Nephron progenitor cell (in vitro differentiated cells): Measurements from ENCODE around the gene CASQ1.

ENCODE experiments used
- DNase-seq: peaks from one replicate; pipeline ENCODE4 v3.0.0; 2021
- H3K27ac Mint-ChIP-seq: 2 replicates; pipeline ENCODE4 v1.8.0; 2021; ENCODE audit warnings: mild to moderate bottlenecking, moderate library complexity, mixed read lengths
- H3K27me3 Mint-ChIP-seq: 2 replicates; pipeline ENCODE4 v1.8.0; 2021; ENCODE audit warnings: mild to moderate bottlenecking, low read depth, mixed read lengths; ENCODE audit not compliant: poor library complexity
- H3K36me3 Mint-ChIP-seq: 2 replicates; pipeline ENCODE4 v1.8.0; 2021; ENCODE audit warnings: low read depth, mixed read lengths
- H3K4me1 Mint-ChIP-seq: 2 replicates; pipeline ENCODE4 v1.8.0; 2021; ENCODE audit warnings: mixed read lengths
- H3K4me3 Mint-ChIP-seq: 2 replicates; pipeline ENCODE4 v1.8.0; 2021; ENCODE audit warnings: mild to moderate bottlenecking, moderate library complexity, mixed read lengths
- H3K9me3 Mint-ChIP-seq: 2 replicates; pipeline ENCODE4 v1.8.0; 2021; ENCODE audit warnings: mild to moderate bottlenecking, moderate library complexity, mixed read lengths
- TF ChIP-seq, protein P1 (sequence below): fragments of 200-600 bp; sonication (generic); IDR thresholded peaks from 2 replicates; pipeline ENCODE4 v1.5.0; 2021; ENCODE audit warnings: antibody characterized with exemption

Gene CASQ1

DNA sequence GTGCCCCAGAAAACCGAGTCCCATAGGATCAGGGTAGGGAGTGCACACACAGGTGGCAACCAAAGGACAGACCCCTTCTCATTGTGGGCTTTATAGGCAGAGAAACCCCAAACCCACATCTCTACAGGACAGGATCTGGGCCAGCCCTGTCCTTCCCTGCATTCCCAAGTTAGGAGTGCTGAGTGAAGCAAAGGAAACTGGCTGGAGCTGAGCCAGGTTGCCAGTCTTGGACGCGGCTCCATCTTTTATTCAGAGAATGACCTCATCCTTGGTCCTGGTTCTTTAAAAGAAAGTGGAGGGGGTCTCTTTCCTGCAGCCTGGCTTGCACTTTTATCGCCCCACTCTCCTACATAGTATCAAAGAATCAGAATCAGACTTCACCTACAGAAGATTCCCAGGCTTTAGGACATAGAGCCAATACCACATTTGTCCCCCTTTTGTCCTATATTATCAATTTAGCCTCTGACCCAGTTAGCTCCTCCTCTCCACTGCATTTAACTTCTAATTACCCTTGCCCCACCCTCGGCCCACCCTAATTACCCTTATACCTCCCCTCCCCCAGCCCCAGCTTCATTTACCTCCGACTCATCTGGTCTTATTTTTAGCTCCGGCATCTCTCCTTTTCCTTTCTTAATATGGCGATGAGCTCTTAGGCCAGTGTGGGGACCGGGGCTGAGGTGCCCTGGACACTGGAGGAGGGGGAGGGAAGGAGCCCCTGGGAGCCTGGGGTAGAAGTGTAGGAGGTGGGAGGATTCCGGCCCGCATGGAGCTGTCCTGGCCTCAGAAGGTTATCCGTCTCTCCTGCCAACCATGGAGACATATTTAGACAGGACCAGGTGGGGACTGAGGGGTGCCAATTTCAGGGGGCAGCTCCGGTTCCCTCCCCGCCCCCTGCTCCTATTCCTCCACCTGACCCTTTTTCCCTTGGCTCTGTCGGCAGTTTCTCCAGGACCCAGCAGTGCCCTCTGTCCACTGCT lies at the start of gene CASQ1:
Gene CASQ1 (plus strand): TSS at position 927 of the 977 bp plus-strand sequence. CDS start 177 bp downstream, outside the sequence.
- peaks cover 7% of the 10 kb centered on the region for H3K27me3 Mint-ChIP-seq
- TF ChIP-seq, protein P1, sequence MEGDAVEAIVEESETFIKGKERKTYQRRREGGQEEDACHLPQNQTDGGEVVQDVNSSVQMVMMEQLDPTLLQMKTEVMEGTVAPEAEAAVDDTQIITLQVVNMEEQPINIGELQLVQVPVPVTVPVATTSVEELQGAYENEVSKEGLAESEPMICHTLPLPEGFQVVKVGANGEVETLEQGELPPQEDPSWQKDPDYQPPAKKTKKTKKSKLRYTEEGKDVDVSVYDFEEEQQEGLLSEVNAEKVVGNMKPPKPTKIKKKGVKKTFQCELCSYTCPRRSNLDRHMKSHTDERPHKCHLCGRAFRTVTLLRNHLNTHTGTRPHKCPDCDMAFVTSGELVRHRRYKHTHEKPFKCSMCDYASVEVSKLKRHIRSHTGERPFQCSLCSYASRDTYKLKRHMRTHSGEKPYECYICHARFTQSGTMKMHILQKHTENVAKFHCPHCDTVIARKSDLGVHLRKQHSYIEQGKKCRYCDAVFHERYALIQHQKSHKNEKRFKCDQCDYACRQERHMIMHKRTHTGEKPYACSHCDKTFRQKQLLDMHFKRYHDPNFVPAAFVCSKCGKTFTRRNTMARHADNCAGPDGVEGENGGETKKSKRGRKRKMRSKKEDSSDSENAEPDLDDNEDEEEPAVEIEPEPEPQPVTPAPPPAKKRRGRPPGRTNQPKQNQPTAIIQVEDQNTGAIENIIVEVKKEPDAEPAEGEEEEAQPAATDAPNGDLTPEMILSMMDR, result no peak
- H3K36me3 Mint-ChIP-seq, result no peaks in the 10 kb centered on the region
- no peaks in the 10 kb centered on the region for H3K9me3 Mint-ChIP-seq
- H3K4me1 Mint-ChIP-seq, result peaks cover 43% of the 10 kb centered on the region
- no peak within 1 kb of the TSS for H3K4me3 Mint-ChIP-seq
- H3K27ac Mint-ChIP-seq, result no peak within 1 kb of the TSS
- no peak for DNase-seq

DNA sequence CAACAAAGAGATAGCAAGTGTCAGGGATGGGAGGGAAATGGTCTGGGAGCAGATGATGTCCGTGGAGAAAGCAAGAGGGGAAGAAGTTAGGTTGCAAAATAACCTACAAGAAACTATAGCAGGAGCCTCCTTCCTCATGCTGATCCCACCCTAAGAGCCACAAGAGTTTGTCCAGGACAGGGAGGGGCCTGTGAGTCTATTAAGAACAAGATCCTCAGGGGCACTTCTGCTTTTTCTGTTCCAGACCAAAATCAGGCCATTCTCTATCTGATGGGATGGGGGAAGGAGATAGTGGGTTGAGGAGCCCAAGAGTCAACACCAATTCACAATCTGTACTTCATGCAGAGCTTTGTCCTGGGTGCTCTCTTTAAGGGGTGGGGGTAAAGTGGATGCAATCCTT lies 46.7 kb upstream of the CASQ1 start:
- H3K4me3 Mint-ChIP-seq, result no peak overlapping the region
- no peak for DNase-seq

DNA sequence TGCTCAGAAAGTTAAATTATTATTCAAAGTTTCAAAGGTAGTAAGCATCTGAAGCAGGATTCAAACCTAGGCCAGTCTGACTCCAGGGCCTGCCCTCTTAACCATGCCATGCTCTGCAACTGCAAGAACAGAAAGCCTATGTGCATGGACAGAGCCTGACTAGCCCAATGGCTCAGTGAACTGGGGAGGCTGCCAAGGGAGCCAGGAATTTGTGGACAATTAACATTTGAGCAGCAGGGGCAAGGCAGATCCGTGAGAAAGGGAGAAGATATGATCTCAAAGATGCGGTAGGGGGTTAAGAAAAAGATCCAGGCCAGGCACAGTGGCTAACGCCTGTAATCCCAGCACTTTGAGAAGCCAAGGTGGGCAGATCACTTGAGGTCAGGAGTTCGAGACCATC lies 45.5 kb upstream of the CASQ1 start:
- peak overlapping the region; percentile 41 for H3K27ac Mint-ChIP-seq
- no peaks in the 10 kb centered on the region for H3K9me3 Mint-ChIP-seq
- TF ChIP-seq, protein P1, result no peak
- peaks cover 29% of the 10 kb centered on the region for H3K4me1 Mint-ChIP-seq
- H3K36me3 Mint-ChIP-seq, result peaks cover 21% of the 10 kb centered on the region
- no peak overlapping the region for H3K4me3 Mint-ChIP-seq
- no peak for DNase-seq
- peaks cover 7% of the 10 kb centered on the region for H3K27me3 Mint-ChIP-seq

More for the DNA sequence above, 46.7 kb upstream of the CASQ1 start:
- Mint-ChIP-seq H3K27me3 (peaks cover 7% of the 10 kb centered on the region), H3K36me3 (peaks cover 31% of the 10 kb centered on the region), H3K9me3 (no peaks in the 10 kb centered on the region), H3K4me1 (peaks cover 31% of the 10 kb centered on the region), H3K27ac (no peak overlapping the region)
- TF ChIP-seq, protein P1, result no peak

DNA sequence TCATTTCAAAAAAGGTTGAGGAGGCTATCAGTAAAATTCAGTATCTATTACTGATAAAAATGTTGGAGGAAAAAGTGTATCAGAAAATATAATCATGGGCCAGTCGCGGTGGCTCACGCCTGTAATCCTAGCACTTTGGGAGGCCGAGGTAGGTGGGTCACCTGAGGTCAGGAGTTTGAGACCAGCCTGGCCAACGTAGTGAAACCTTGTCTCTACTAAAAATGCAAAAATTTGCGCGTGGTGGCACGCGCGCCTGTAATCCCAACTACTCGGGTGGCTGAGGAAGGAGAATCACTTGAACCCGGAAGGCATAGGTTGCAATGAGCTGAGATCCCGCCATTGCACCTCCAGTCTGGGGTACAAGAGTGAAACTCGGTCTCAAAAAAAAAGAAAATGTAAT lies 44.3 kb upstream of the CASQ1 start:
- Mint-ChIP-seq H3K4me3 (no peak overlapping the region), H3K27ac (no peak overlapping the region), H3K9me3 (no peaks in the 10 kb centered on the region), H3K27me3 (peaks cover 14% of the 10 kb centered on the region), H3K36me3 (peaks cover 10% of the 10 kb centered on the region), H3K4me1 (peaks cover 17% of the 10 kb centered on the region)
- TF ChIP-seq, protein P1, result no peak
- DNase-seq, result no peak

DNA sequence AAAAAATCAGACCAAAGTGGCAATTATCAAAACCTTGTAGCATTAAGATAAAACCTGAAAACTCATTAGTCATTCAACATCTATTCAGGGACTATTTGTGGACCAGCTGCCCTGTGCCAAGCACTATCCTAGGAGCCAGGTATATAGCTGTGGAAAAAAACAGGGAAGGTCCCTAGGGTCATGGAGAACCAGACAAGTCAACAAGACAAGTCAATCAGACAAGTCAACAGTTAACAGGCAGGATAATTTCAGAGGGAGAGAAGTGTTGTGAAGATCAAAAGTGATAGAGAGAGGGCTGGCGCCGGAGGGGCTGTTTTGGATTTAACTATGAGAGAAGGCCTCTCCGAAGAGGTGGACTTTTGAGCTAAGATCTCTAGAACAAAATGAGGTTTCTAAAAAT lies 42.3 kb upstream of the CASQ1 start:
- H3K27ac Mint-ChIP-seq, result no peak overlapping the region
- TF ChIP-seq, protein P1, result no peak
- peaks cover 17% of the 10 kb centered on the region for H3K27me3 Mint-ChIP-seq
- no peak for DNase-seq
- H3K9me3 Mint-ChIP-seq, result no peaks in the 10 kb centered on the region
- no peaks in the 10 kb centered on the region for H3K36me3 Mint-ChIP-seq
- peaks cover 16% of the 10 kb centered on the region for H3K4me1 Mint-ChIP-seq
- no peak overlapping the region for H3K4me3 Mint-ChIP-seq

DNA sequence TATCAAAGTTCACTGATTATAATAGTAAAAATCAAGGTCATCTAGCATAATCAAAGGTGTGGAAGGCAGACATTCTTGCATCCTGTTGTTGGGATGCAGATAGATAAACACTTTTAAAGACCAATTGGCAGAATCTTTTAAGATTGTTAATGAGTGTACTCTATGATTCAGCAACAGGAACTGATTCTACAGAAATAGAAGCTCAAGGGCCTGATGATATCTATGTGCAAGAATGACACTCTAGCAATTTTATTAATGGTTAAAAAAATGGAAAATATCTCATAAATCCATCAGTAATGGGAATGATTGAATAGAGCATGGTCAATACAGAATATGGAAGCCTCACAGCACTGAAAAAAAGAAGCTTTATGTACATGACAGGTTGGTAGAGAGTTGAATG lies 41.1 kb upstream of the CASQ1 start:
- Mint-ChIP-seq H3K27me3 (peaks cover 17% of the 10 kb centered on the region), H3K9me3 (no peaks in the 10 kb centered on the region), H3K36me3 (no peaks in the 10 kb centered on the region), H3K4me1 (peaks cover 16% of the 10 kb centered on the region), H3K27ac (no peak overlapping the region), H3K4me3 (no peak overlapping the region)
- TF ChIP-seq, protein P1, result no peak
- DNase-seq, result no peak
